GM18526 (cell line): ENCODE measurements around the gene PTPRG.

Experiments used
- POLR2A ChIP-seq: IDR thresholded peaks from 3 replicates; pipeline ENCODE4 v1.6.1; 2011; ENCODE audit not compliant: insufficient read length; ENCODE audit errors: extremely low read depth

The PTPRG gene

DNA sequence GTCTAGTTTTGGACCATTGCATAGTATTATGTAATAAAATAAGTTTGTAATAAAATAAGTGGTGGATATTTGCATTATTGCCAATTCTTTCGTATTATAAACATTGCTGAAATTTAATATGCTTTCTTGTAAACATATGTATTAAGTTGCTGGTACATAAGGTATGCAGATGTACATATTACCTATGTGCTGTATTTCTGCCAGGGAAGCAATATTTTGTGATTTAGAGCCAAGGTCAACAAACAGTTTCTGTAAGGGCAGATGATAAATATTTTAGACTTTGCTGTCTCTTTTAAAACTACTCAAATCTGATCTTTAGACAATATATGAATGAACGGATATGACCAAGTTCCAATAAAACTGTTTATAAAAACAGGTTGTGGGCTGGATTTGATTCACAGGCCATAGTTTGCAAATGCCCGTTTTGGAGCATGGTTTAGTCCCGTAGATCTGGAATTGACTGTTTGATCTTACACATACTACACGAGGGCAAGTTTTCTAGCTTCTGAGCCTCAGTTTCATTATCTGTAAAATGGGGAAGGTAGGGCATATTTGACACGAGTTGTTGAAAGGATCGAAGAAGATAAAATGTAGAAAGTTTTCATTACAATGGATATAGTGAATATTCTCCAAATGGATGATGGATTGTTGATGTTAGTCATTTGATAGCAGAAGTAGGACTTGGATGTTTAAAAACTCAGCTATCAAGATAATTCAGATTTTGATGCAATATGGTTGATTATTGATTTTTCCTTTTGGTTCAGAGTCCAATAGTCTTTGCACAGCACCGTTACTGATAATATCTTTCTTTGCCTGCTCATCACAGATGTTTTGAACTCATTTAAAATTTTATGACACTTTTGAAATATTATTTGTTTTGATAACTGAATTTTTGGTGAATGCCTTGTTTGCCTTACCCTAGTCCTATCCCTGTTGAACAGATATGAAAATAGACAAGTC lies 417.4 kb downstream of the PTPRG start:
- TF ChIP-seq POLR2A, result no peak

- TF ChIP-seq POLR2A, result no peak
These were observed 418.3 kb downstream of the PTPRG start for GRCh38 chr3:61979638-61980037.

- no peak for TF ChIP-seq POLR2A
These were observed 418.7 kb downstream of the PTPRG start for GRCh38 chr3:61980041-61980440.

- no peak for TF ChIP-seq POLR2A
These were observed 419.7 kb downstream of the PTPRG start for GRCh38 chr3:61981060-61981459.

GRCh38 chr3:61983479-61983878 lies 422.1 kb downstream of the PTPRG start:
- TF ChIP-seq POLR2A, result no peak

DNA sequence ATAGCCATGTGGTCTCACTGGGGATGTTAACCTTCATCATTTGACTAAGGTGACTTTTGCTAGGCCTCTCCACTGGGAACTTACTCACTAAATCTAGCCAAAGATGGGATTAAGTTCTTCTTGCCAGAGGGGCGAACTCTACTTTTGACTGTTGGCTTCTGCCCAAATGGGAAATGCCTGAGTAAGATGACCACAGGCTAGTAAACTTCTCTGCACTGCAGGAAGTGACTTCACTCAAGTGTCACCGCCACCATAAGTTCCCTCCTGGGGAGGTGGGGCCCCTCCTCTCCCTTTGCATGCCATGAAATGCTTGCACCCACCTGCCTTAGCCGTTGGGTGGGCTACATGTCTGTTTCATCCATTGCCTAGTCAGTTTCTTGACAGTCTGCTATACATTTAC lies 423.6 kb downstream of the PTPRG start:
- TF ChIP-seq POLR2A, result no peak

DNA sequence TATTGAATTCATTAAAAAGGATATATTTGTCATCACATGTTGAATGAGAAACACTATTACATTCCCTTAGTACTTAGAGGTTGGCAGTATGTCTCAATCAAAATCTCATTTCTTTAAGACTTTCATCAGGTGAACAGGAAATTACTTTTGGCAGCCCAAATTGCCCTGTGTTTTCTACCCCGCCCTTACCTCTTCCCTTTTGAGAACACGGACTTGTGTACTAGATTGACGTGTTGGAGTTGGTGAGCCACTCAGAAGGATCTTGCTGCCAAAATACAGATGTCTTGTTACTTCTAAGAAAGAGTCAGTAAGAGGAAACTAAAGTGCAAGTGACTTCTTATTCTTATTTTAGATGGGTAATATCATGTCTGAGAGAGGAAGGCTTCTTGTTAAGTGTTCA lies 425.1 kb downstream of the PTPRG start:
- TF ChIP-seq POLR2A, result no peak

GRCh38 chr3:61989681-61990080 lies 428.3 kb downstream of the PTPRG start:
- TF ChIP-seq POLR2A, result no peak

- no peak for TF ChIP-seq POLR2A
These were observed 429.1 kb downstream of the PTPRG start for GRCh38 chr3:61990327-61991027.

GRCh38 chr3:61991706-61992105 lies 430.3 kb downstream of the PTPRG start:
- TF ChIP-seq POLR2A, result no peak

GRCh38 chr3:61996366-61996765 lies 435.0 kb downstream of the PTPRG start:
- TF ChIP-seq POLR2A, result no peak

DNA sequence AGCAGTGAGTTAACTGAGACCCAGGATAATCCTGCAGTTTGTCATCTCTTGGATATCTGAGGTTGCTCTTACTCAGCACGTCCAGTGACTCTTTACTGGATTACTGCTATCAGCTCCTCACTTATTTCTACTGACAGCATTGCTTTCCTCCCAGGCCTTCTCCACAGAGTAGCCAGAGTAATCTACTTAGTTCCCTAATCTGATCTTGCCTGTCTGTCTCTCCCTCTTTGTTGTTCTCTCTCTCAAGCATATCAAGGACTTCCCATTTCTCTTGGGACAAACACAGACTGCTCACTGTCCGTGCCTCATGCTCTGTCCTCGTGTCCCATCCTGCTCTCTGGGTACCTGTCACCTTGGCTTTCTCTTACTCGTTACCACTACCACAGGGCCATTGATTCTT lies 435.7 kb downstream of the PTPRG start:
- TF ChIP-seq POLR2A, result no peak

- no peak for TF ChIP-seq POLR2A
These were observed 442.5 kb downstream of the PTPRG start for GRCh38 chr3:62003835-62004234.

DNA sequence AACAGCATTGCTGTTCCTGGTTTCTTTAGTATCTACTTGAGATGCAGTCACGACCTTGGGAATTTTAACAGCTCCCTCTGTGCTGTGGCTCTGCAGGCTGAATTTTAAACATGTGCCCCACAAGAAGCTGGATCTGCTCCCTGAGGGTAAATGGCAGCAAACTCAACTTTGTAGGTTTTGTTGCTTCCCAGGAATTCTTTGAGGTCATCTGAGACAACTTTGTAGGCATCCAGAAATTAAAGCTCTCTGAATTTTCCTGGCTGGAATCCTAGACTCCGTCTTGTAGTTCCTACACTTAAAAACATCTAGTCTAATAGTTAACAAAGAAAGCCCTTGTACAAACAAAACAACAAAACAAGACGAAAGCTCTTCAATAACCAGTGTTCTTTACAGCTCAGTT lies 445.7 kb downstream of the PTPRG start:
- no peak for TF ChIP-seq POLR2A

DNA sequence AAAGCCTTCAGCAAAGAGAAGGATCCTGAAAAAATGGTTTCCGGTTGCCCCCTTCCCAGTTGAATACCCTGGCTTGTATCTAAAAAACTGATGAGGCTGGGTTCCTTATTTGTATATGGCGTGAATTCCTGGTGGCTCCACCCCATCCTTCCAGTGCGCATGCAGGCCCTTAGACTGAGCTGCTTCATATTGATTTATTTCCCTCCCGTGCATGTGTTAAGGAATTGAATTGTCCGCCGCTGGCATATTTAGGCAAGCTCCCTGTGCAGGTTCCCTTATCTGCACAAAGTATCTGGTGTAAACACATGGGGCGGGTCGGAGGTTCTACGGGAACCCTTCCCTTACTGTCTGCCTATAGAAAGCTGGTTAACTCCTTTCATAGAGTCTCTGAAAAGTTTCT lies 449.6 kb downstream of the PTPRG start:
- no peak for TF ChIP-seq POLR2A

GRCh38 chr3:62011666-62012065 lies 450.3 kb downstream of the PTPRG start:
- no peak for TF ChIP-seq POLR2A
